ENCODE data around the gene GNAZ. TPM values are rescaled to one million over a fixed set of nuclear protein-coding genes. Genes with fewer than 3 reads are reported as not detected.

GNAZ gene
- total and polyA plus RNA-seq, 11 donors = 1.1 to 13.9 (median 2.5) TPM

GRCh38 chr22:23115825-23116494, 45.6 kb downstream of the GNAZ start:
- Histone ChIP-seq H3K27me3 (no peaks in the 10 kb centered on the region), H3K27ac (no peak overlapping the region), H3K4me1 (peaks cover 0 to 21% (median 11%) of the 10 kb centered on the region in 12 donors), H3K36me3 (no peaks in the 10 kb centered on the region), H3K9me3 (no peaks in the 10 kb centered on the region), H3K4me3 (no peak overlapping the region)
- ATAC-seq = no peak
- intact Hi-C loops (cut with DNase I) = loop anchor here in 1 of 10 donors (10.0 kb wide), 1 partner anchor 51 kb away; no protein-coding TSS in a partner anchor
- 93 to 95% (median 94%) methylated on average over 17 to 18 of the region's 18 CpGs for WGBS, 4 donors
- TF ChIP-seq CTCF (IDR thresholded peaks at IDR 0.05) (no peak), POLR2A (IDR thresholded peaks at IDR 0.05) (no peak)
- DNase-seq = no peak

DNA sequence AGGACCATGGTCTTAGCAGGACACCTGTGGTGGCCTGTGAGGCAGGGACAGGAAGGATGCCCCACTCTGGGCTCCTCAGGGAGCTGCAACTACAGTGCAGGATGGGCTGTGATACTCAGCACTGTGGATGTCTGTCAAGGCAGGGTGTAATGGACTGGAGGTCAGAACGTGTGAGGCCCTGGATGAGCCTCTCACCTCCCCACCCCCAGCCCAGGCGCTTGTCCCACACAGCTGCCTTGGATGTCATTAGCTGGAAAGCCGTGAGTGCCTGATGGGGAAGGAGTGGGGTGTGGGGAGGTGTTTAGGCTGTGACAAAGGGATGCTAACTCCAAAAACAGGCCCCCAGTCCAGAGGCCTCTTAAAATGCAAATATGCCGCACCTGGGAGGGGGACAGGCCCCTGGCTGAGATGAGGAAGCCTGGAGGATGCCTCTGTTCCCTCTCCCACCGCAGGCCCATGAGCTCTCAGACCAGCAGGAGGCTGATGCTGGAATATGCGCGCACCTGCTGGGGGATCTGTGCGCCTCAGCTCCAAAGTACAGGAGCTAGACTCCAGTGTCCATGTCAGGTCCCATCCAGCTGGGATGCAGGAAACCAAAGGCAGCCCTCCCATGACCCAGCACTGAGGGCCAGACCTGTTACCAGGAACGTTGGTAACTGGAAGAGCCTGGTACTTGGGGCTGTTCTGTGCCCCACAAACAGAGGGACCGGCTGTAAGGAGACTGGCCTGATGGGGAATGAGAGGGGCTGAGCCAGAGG, 46.4 kb downstream of the GNAZ start:
- TF ChIP-seq CTCF (IDR thresholded peaks at IDR 0.05) = no peak
- no peak for TF ChIP-seq POLR2A (IDR thresholded peaks at IDR 0.05)
- Histone ChIP-seq H3K9me3 (no peaks in the 10 kb centered on the region), H3K4me3 (no peak overlapping the region), H3K27ac (no peak overlapping the region), H3K4me1 (peaks cover 0 to 21% (median 11%) of the 10 kb centered on the region in 12 donors), H3K27me3 (no peaks in the 10 kb centered on the region), H3K36me3 (no peaks in the 10 kb centered on the region)
- intact Hi-C loops (cut with DNase I) = loop anchor here in 1 of 10 donors (10.0 kb wide), 1 partner anchor 52 kb away; no protein-coding TSS in a partner anchor
- DNase-seq (no peak), ATAC-seq (no peak)
- 89 to 96% (median 91%) methylated on average over 5 to 10 of the region's 10 CpGs for WGBS, 4 donors

GRCh38 chr22:23117275-23117674, 47.0 kb downstream of the GNAZ start:
- DNase-seq = no peak
- TF ChIP-seq CTCF (IDR thresholded peaks at IDR 0.05) (no peak), POLR2A (IDR thresholded peaks at IDR 0.05) (no peak)
- 96 to 98% (median 97%) methylated on average over 10 of the region's 10 CpGs for WGBS, 4 donors
- Histone ChIP-seq H3K36me3 (no peaks in the 10 kb centered on the region), H3K4me3 (no peak overlapping the region), H3K4me1 (peaks cover 0 to 21% (median 11%) of the 10 kb centered on the region in 12 donors), H3K27me3 (no peaks in the 10 kb centered on the region), H3K27ac (no peak overlapping the region), H3K9me3 (no peaks in the 10 kb centered on the region)
- ATAC-seq = no peak
- intact Hi-C loops (cut with DNase I) = loop anchor here in 1 of 10 donors (10.0 kb wide), 1 partner anchor 52 kb away; no protein-coding TSS in a partner anchor
